Coronary artery (tissue), 2 donors: ENCODE measurements around the gene TEX261.

Experiments
- DNase-seq: peaks from one replicate; pipeline ENCODE4 v3.0.0-alpha.2; 2017; ENCODE audit warnings: low spot score
- H3K27ac ChIP-seq, 2 donors: fragments of 200-600 bp; sonication (generic); one replicate each; pipeline ENCODE4 v1.5.1; 2016 to 2019
- H3K4me3 ChIP-seq: fragments of 200-600 bp; sonication (generic); 2 replicates; pipeline ENCODE4 v1.5.1; 2016; ENCODE audit warnings: mild to moderate bottlenecking, moderate library complexity
- CTCF ChIP-seq: fragments of 200-600 bp; sonication (generic); IDR thresholded peaks from one replicate; pipeline ENCODE4 v1.5.1; 2019; ENCODE audit warnings: antibody characterized with exemption

TEX261 gene

GRCh38 chr2:70988151-70988550, 6.5 kb downstream of the TEX261 start:
- DNase-seq, result peak; percentile 73
- Histone ChIP-seq H3K4me3 (no peak overlapping the region), H3K27ac (peak overlapping the region; percentile 51 to 67)
- TF ChIP-seq CTCF, result no peak

DNA sequence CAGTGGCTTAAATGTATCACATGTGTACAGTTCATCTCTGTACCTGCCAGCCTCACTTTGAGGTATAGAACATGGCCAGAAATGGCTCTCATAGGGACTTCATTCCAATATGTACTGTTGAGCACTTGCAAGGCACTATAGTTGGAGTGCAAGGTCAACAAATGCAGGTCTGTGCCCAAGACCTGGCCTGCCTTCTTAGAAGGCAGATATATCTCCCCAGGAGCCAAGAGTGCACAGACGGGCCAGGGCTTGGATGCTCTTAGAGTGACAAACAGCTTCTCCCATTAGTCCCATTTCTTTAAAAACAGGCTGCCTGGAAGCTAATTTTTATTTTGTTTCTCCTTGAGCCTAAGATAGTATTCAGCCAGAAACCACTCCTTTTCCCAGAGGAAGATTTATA, 7.3 kb downstream of the TEX261 start:
- no peak for TF ChIP-seq CTCF
- no peak overlapping the region for H3K4me3 ChIP-seq
- DNase-seq, result peak; percentile 26
- peak overlapping the region; percentile 51 to 67 for H3K27ac ChIP-seq

DNA sequence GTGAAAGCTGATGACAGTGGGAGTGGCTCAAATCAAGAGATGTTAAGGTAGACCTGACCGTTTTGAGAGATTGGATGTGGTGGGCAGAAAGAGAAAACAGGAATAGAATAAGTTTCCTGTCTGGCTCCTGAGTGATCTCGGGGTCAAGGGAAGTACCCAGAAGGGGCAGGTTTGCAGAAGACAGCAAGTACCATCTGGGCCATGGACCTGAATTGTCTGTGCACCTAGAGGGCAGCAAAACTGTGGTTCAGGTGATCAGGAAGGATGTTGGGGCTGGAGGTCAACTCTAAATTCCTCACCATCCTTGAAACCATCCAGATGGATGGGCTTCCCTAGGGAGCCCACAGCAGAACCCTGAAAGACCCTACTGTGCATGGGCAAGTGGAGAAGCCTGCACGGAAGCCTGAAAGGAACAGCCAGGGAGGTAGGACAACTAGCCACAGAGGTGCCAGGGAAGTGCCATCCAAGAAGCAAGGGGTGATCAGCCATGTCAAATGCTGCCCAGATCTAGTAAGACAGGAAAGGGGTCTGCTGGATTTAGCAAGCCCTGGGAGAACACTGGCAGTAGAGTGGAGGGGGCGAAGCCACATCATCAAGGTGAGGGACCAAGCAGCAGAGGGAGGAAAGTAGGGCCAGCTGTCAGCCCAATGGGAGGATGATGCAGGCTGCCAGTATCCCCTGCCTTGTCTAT, 8.0 kb downstream of the TEX261 start:
- DNase-seq, result peak; percentile 21
- no peak overlapping the region for H3K4me3 ChIP-seq
- H3K27ac ChIP-seq, result peak overlapping the region in 1 of 2 donors; percentile 12
- TF ChIP-seq CTCF, result no peak

- no peak overlapping the region for H3K4me3 ChIP-seq
- no peak for TF ChIP-seq CTCF
- no peak overlapping the region for H3K27ac ChIP-seq
- no peak for DNase-seq
Measured at GRCh38 chr2:70985956-70986355, 8.7 kb downstream of the TEX261 start.

- TF ChIP-seq CTCF, result no peak
- Histone ChIP-seq H3K27ac (no peak overlapping the region), H3K4me3 (no peak overlapping the region)
- peak; percentile 56 for DNase-seq
Measured at GRCh38 chr2:70985283-70985688, 9.4 kb downstream of the TEX261 start.

DNA sequence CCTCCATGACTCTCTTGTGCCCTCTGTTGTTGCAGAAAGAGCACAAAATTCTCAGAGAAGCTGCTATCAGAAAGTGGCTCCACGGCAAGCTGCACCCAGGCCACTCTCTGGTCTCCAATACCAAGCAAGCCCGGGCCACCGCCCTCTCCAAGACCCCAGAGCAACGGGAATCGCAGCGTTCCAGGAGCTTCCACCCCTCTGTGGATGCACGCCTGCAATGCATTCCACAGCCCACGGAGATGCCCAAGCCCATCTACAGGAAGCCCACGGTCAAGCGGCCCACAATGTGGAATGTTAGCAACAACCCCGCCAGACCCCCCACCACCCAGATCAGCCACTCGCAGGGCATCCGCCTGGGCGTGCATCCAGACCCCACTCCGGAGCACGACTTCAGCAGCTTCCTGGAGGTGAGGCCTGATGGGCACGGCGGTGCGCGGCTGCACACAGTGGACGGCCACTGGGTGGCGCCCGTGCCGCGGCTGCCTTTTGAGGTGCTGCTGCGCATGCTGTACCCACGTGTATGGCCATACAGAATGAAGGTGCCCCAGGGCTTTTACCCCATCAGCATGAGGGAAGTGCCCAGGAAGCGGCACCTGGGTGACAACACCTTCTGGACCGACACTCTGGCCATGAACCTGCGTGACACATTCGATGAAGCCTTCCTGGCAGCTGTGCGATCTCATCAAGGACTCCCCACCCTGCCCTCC, 9.9 kb downstream of the TEX261 start:
- H3K4me3 ChIP-seq, result no peak overlapping the region
- no peak overlapping the region for H3K27ac ChIP-seq
- TF ChIP-seq CTCF, result peak; percentile 65
- DNase-seq, result peak; percentile 70

DNA sequence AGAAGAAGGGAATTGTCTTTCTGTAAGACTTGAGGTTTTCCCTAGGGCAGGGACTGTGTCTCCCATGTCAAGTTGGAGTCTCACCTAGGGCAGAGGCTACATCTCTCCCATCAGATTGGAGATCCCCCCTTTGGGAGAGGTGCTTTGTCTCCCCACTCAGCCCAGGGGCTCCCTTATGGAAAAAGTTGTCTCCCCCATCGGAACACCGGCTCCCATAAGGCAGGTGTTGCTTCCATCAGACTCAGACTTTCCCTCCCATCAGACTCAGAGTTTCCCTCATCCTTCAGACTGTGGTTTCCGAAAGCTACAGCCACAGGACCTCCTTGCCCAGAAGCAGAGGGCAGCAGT, 10.5 kb downstream of the TEX261 start:
- H3K4me3 ChIP-seq, result no peak overlapping the region
- peak; percentile 43 for DNase-seq
- no peak overlapping the region for H3K27ac ChIP-seq
- TF ChIP-seq CTCF, result no peak
